ENCODE data around the gene PTPRS.

Gene PTPRS

DNA sequence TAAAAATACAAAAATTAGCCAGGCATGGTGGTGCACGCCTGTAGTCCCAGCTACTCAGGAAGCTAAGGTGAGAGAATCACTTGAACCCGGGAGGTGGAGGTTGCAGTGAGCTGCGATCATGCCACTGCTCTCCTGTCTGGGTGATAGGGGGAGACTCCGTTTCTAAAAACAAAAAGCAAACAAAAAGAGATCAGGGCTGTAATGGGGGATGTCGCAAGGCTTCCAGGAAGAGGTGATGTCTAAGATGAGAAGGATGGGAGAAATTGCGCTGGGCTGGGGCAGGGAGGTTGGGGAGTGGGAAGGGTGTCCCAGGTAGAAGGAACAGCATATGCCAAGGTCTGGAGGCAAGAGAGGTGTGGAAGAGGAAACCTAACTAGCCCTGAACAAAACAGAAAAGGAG lies 36.1 kb downstream of the PTPRS start:
- DNase-seq = no peak

GRCh38 chr19:5303208-5303607 lies 37.4 kb downstream of the PTPRS start:
- DNase-seq = no peak

GRCh38 chr19:5302396-5302795 lies 38.2 kb downstream of the PTPRS start:
- DNase-seq = no peak

DNA sequence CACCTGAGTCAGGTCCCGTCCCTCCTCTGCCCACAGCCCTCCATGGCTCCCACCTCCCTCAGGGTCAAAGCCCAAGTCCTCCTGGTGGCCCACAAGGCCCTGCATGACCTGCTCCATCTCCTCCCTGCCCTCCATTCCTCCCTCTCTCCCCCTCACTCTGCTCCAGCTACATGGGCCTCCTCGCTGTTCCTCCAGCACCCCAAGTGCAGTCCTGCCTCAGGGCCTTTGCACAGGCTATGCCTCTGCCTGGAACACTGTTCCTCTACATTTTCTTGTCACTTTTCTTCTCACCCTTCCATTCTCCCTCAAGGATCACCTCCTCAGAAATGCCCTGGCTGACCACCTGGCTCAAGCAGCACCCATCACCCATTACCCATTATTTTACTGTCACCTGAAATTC lies 41.5 kb downstream of the PTPRS start:
- no peak for DNase-seq

DNA sequence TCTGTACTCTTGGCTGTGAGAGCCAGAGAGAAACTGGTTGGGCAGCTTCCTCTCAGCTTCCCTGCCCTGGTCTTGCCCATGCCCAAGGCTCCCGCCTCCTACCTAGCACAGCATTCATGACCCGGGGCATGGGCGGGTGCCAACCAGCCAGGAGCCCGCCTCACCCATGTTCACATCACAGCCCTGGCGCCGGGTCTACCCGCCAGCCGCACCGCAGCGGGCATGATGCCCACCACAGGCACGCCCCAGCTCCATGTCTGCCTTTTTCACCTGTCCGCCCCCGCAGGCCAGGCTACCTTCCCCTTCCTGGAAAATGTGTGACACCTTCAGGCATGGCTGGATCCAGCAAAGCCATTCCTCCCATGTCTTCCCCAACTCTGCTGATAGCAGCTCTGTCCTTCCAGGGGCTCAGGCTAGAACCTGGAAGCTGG lies 42.1 kb downstream of the PTPRS start:
- DNase-seq = no peak

DNA sequence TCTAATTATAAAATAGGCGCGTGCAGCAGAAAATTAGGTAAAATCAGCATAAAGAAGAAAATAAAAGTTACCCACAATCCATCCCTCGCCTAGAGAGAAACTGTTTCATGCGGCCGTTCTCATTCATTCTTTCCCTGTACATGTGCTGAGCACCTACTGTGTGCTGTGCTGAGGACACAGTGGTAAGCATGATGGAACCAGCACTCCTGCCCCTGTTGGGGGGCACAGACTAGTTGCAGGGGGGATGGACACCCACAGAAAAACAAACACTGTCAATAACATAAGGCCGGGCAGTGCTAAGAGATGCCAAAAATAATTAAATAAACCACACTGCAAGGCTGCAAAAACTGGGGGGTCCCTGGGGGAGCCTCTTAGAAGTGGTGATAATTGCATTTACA lies 43.3 kb downstream of the PTPRS start:
- DNase-seq = no peak

- no peak for DNase-seq
Observed at GRCh38 chr19:5296457-5297271, 43.9 kb downstream of the PTPRS start.

DNA sequence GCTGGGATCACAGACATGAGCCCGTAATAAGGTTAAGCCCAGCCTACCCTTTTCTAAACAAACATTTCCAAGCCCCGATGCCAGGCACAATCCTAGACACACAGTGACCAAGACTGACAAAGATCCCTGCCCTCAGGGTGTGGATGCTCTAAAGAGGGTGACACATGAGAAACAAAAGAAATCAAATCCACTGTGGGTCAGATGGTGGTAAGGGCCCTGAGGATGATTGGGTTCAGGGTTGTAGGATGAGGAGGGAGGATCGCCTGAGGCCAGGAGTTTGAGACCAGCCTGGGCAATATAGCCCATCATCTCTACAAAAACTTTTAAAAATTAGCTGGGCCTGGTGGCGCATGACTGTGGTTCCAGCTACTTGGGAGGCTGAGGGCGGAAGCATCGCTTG lies 44.6 kb downstream of the PTPRS start:
- DNase-seq = no peak

DNA sequence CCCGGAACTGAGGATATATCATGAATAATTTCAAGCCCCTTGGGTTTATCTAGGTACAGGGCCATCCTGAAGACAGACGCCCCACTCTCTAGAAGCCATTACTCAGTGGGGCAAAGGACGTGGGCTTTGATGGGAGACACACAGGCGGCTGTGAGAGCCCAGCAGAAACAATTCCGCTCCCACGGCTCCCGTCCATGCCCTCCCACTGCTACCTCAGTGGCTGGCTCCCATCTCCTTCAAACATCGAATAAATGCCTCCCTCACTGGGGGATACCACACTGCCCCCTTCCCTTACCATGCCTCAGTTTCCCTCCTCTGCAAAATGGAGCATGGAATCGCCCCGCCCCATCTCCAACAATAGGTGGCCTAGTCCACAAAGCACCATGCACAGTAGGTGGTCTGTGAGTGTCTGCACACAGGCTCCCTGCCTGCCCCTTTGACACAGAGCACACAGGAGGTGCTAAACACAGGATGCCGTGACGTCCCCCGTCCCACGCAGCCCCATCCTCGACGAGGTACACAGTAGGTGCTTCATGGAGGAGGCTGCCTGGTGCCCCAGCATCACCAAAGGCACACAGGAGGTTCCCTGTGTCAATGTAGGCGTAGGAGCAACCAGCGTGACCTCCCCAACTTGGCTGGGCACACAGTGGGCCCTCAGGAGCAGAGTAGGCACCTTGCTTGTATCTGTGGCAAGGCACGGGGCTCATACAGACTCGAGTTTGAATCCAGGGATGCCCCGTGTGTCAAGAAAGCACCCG lies 46.0 kb downstream of the PTPRS start:
- no peak for DNase-seq

- peak; percentile 48 for DNase-seq
Observed at GRCh38 chr19:5293612-5294378, 46.8 kb downstream of the PTPRS start.

GRCh38 chr19:5292822-5293611 lies 47.6 kb downstream of the PTPRS start:
- DNase-seq = peak; percentile 65

DNA sequence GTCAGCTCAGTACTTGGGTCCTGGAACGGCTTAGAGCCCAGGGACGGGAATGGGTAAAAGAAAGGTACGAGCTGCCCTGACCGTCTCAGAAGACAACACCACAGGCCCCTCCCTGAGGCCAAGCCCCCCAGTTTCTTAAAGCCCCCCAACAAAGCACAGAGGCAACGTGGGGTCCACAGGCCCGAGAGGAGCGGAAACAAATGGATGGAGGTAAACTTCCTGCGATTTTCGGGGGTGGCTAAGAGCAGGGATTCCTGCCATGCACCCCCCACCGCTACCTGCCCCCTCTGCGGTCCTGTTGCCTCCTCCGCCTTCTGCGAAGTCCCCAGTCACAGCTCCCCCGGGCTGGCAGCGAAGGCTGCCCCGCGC lies 48.2 kb downstream of the PTPRS start:
- no peak for DNase-seq

DNA sequence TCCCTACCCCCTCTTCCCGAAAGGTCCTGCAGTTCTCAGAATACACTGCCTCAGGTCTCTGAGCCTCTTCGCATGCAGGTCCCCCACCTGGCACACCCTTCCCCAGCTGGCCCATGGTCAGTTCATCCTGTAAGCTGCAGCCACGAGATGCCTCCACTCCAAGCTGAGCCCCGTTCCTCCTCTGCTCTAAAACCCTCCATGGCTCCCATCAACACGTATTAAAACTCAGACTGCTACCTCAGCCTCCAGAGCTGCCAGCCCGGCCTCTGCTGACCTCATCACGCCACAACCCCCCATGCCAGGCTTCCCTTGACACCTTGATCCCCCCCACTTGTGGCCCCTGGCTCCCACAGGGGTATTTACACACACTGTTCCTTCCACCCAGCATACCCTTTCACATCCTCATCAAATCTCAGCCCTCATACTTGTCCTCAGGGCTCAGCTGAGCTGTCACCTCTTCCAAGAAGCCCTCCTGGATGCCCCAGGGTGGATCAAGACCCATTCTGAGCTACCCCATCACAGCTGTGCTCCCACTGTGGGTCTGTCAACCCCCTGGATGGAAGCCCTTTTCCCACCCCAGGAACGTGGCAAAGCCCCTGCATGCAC lies 48.9 kb downstream of the PTPRS start:
- no peak for DNase-seq
